GM23338 (cell line): ENCODE results near the gene BNIP5. TPM values are rescaled to one million over a fixed set of nuclear protein-coding genes. Genes with fewer than 3 reads are reported as not detected.
"Not testable (repeated sequence)": the region's sequence is repeated elsewhere in the genome, so short reads cannot be mapped to it uniquely, and the experiment has no call there.

Experiments used
- ATAC-seq: fragments of 200-7000 bp; cut with Tn5 transposase; 3 replicates; pipeline ENCODE4 v1.9.1; 2020
- DNase-seq: peaks from one replicate; pipeline ENCODE4 v3.0.0-alpha.2; 2015; ENCODE audit warnings: low spot score
- H2AFZ ChIP-seq: fragments of 200-600 bp; sonication (generic); 2 replicates; pipeline ENCODE4 v1.8.0; 2016; ENCODE audit warnings: antibody characterized with exemption, mild to moderate bottlenecking, moderate library complexity
- H3F3A ChIP-seq: fragments of 200-600 bp; sonication (generic); replicated peaks from 2 replicates; pipeline ENCODE4 v1.8.0; 2017; ENCODE audit warnings: antibody characterized with exemption, mixed run types, low read depth
- H3K27ac ChIP-seq: fragments of 200-600 bp; sonication (generic); 2 replicates; pipeline ENCODE4 v1.6.1; 2016; ENCODE audit warnings: low read depth
- H3K27me3 ChIP-seq: fragments of 200-600 bp; sonication (generic); 2 replicates; pipeline ENCODE4 v1.8.0; 2016; ENCODE audit warnings: mild to moderate bottlenecking, mixed run types, moderate library complexity; ENCODE audit not compliant: insufficient read depth
- H3K36me3 ChIP-seq: fragments of 200-600 bp; sonication (generic); 2 replicates; pipeline ENCODE4 v1.8.0; 2016; ENCODE audit warnings: mild to moderate bottlenecking; ENCODE audit not compliant: insufficient read depth
- H3K4me1 ChIP-seq: fragments of 200-600 bp; sonication (generic); 2 replicates; pipeline ENCODE4 v1.8.0; 2016; ENCODE audit warnings: mild to moderate bottlenecking, moderate library complexity; ENCODE audit not compliant: insufficient read depth
- H3K4me2 ChIP-seq: fragments of 200-600 bp; sonication (generic); 2 replicates; pipeline ENCODE4 v1.7.1; 2017; ENCODE audit warnings: mixed run types
- H3K4me3 ChIP-seq: fragments of 200-600 bp; sonication (generic); 2 replicates; pipeline ENCODE4 v1.6.1; 2016; ENCODE audit warnings: mixed run types
- H3K79me2 ChIP-seq: fragments of 200-600 bp; sonication (generic); replicated peaks from 2 replicates; pipeline ENCODE4 v1.8.0; 2017; ENCODE audit warnings: mild to moderate bottlenecking; ENCODE audit not compliant: insufficient read depth
- H3K9me2 ChIP-seq: fragments of 200-600 bp; sonication (generic); 2 replicates; pipeline ENCODE4 v1.8.0; 2017; ENCODE audit not compliant: insufficient read depth
- H4K20me1 ChIP-seq: fragments of 200-600 bp; sonication (generic); replicated peaks from 2 replicates; pipeline ENCODE4 v1.8.0; 2017; ENCODE audit warnings: mild to moderate bottlenecking; ENCODE audit not compliant: insufficient read depth
- H3K27ac Mint-ChIP-seq: 2 replicates; pipeline ENCODE4 v1.8.0; 2020; ENCODE audit warnings: inconsistent platforms, mild to moderate bottlenecking, moderate library complexity, mixed read lengths
- H3K27me3 Mint-ChIP-seq: 3 replicates; pipeline ENCODE4 v1.8.0; 2022; ENCODE audit warnings: low read depth, mild to moderate bottlenecking, moderate library complexity, mixed read lengths, inconsistent platforms; ENCODE audit not compliant: insufficient read depth, poor library complexity
- H3K36me3 Mint-ChIP-seq: 3 replicates; pipeline ENCODE4 v1.8.0; 2021; ENCODE audit warnings: low read depth, mild to moderate bottlenecking, inconsistent platforms, moderate library complexity, mixed read lengths
- H3K4me1 Mint-ChIP-seq: 3 replicates; pipeline ENCODE4 v1.8.0; 2020; ENCODE audit warnings: mild to moderate bottlenecking, inconsistent platforms, mixed read lengths
- H3K4me3 Mint-ChIP-seq: 3 replicates; pipeline ENCODE4 v1.8.0; 2021; ENCODE audit warnings: moderate library complexity, mild to moderate bottlenecking, inconsistent platforms, mixed read lengths
- H3K9me3 Mint-ChIP-seq: 3 replicates; pipeline ENCODE4 v1.8.0; 2020; ENCODE audit warnings: moderate library complexity, mild to moderate bottlenecking, inconsistent platforms, mixed read lengths
- CREB1 ChIP-seq: fragments of 250-450 bp; sonication (Bioruptor Pico); IDR thresholded peaks from 2 replicates; pipeline ENCODE4 v1.5.0; 2020; ENCODE audit warnings: low read depth, mild to moderate bottlenecking, moderate library complexity
- EZH2 ChIP-seq: fragments of 200-600 bp; sonication (generic); IDR thresholded peaks from one replicate; pipeline ENCODE4 v1.8.0; 2017; ENCODE audit warnings: antibody characterized with exemption, mild to moderate bottlenecking, low read depth; ENCODE audit not compliant: unreplicated experiment
- EZH2phosphoT487 ChIP-seq: fragments of 200-600 bp; sonication (generic); IDR thresholded peaks from one replicate; pipeline ENCODE4 v1.8.1; 2018; ENCODE audit warnings: antibody characterized with exemption; ENCODE audit not compliant: unreplicated experiment
- NANOG ChIP-seq: IDR thresholded peaks from 2 replicates; pipeline ENCODE4 v1.6.1; 2016; ENCODE audit warnings: antibody characterized with exemption, borderline replicate concordance
- POLR2AphosphoS5 ChIP-seq: IDR thresholded peaks from 2 replicates; pipeline ENCODE4 v1.6.1; 2016; ENCODE audit warnings: antibody characterized with exemption, low read depth
- REST ChIP-seq: IDR thresholded peaks from one replicate; pipeline ENCODE4 v1.6.1; 2018; ENCODE audit warnings: antibody characterized with exemption; ENCODE audit not compliant: unreplicated experiment
- ZNF114 ChIP-seq: fragments of 250-450 bp; sonication (Bioruptor Pico); IDR thresholded peaks from 2 replicates; pipeline ENCODE4 v1.5.0; 2020; ENCODE audit warnings: mild to moderate bottlenecking, moderate library complexity
- polyA plus RNA-seq: library from polyadenylated mRNA; unstranded; fragments of >200 nt; fragmentation: Nextera tagmentation; extraction: Ambion mirVana; gene quantifications from 2 replicates; pipeline ENCODE4 v1.2.1, GENCODE V29; 2016
- total RNA-seq: library from RNA; depleted of rRNA; stranded (reverse); fragments of >200 nt; shearing (Covaris generic); gene quantifications from 2 replicates; pipeline ENCODE4 v1.2.3, GENCODE V29; 2014
- TF ChIP-seq, protein P1 (sequence below): IDR thresholded peaks from 2 replicates; pipeline ENCODE4 v1.6.1; 2016; ENCODE audit warnings: antibody characterized with exemption
- TF ChIP-seq, protein P2 (sequence below): fragments of 250-450 bp; sonication (Bioruptor Pico); IDR thresholded peaks from 2 replicates; pipeline ENCODE4 v1.5.0; 2020; ENCODE audit warnings: mild to moderate bottlenecking, moderate library complexity
- TF ChIP-seq, protein P3 (sequence below), 2 experiments: fragments of 200-600 bp in 1 of 2; sonication (generic) in 1 of 2; conservative IDR thresholded peaks; 2 replicates each; pipeline versions ENCODE4 v1.5.1 to v1.6.1; 2016 to 2017; ENCODE audit warnings: antibody characterized with exemption in 2 of 2, low read depth in 2 of 2, mild to moderate bottlenecking in 2 of 2, moderate library complexity in 1 of 2

Gene BNIP5
- total and polyA plus RNA-seq, 2 experiments from 2014 or later = not detected

DNA sequence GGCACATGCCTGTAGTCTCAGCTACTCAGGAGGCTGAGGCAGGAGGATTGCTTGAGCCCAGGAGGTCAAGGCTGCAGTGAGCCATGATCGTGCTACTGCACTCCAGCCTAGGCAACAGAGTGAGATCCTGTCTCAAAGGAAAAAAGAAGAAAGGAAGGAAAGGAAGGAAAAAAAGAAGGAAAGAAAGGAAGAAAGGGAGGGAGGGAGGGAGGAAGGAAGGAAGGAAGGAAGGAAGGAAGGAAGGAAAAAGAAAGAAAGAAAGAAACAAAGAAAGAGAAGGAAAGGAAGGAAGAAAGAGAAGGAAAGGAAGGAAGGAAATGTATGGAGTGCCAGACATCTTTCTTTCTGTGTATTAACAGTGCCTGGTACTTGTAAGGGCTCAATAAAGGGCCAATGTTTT is 1.5 kb upstream of the BNIP5 start:
- ATAC-seq, DNase-seq: not testable (repeated sequence)
- peaks cover 15% of the 10 kb centered on the region for H3K27me3 Mint-ChIP-seq

DNA sequence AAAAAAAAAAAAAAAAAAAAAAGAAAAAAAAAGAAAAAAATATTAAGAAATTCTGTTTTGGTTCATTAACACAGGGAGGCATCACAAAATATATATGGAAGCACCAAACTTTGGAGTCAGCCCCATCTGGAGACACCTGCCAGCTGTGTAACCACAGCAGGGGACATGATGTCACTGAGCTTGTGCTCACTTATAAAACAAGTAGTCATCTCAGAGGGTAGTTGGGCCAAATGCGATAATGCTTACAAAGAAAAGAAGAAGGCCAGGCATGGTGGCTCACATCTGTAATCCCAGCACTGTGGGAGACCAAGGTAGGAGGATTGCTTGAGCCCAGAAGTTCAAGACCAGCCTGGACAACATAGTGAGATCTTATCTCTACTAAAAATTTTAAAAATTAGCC is 1.1 kb upstream of the BNIP5 start:
- H3K27me3 Mint-ChIP-seq = peaks cover 17% of the 10 kb centered on the region
- TF ChIP-seq CREB1 (CRISPR knock-in tag) = no peak
- no peak for TF ChIP-seq POLR2AphosphoS5
- no peak for TF ChIP-seq NANOG
- no peak for TF ChIP-seq REST
- TF ChIP-seq, protein P1, sequence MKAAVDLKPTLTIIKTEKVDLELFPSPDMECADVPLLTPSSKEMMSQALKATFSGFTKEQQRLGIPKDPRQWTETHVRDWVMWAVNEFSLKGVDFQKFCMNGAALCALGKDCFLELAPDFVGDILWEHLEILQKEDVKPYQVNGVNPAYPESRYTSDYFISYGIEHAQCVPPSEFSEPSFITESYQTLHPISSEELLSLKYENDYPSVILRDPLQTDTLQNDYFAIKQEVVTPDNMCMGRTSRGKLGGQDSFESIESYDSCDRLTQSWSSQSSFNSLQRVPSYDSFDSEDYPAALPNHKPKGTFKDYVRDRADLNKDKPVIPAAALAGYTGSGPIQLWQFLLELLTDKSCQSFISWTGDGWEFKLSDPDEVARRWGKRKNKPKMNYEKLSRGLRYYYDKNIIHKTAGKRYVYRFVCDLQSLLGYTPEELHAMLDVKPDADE = no peak
- TF ChIP-seq, protein P2, sequence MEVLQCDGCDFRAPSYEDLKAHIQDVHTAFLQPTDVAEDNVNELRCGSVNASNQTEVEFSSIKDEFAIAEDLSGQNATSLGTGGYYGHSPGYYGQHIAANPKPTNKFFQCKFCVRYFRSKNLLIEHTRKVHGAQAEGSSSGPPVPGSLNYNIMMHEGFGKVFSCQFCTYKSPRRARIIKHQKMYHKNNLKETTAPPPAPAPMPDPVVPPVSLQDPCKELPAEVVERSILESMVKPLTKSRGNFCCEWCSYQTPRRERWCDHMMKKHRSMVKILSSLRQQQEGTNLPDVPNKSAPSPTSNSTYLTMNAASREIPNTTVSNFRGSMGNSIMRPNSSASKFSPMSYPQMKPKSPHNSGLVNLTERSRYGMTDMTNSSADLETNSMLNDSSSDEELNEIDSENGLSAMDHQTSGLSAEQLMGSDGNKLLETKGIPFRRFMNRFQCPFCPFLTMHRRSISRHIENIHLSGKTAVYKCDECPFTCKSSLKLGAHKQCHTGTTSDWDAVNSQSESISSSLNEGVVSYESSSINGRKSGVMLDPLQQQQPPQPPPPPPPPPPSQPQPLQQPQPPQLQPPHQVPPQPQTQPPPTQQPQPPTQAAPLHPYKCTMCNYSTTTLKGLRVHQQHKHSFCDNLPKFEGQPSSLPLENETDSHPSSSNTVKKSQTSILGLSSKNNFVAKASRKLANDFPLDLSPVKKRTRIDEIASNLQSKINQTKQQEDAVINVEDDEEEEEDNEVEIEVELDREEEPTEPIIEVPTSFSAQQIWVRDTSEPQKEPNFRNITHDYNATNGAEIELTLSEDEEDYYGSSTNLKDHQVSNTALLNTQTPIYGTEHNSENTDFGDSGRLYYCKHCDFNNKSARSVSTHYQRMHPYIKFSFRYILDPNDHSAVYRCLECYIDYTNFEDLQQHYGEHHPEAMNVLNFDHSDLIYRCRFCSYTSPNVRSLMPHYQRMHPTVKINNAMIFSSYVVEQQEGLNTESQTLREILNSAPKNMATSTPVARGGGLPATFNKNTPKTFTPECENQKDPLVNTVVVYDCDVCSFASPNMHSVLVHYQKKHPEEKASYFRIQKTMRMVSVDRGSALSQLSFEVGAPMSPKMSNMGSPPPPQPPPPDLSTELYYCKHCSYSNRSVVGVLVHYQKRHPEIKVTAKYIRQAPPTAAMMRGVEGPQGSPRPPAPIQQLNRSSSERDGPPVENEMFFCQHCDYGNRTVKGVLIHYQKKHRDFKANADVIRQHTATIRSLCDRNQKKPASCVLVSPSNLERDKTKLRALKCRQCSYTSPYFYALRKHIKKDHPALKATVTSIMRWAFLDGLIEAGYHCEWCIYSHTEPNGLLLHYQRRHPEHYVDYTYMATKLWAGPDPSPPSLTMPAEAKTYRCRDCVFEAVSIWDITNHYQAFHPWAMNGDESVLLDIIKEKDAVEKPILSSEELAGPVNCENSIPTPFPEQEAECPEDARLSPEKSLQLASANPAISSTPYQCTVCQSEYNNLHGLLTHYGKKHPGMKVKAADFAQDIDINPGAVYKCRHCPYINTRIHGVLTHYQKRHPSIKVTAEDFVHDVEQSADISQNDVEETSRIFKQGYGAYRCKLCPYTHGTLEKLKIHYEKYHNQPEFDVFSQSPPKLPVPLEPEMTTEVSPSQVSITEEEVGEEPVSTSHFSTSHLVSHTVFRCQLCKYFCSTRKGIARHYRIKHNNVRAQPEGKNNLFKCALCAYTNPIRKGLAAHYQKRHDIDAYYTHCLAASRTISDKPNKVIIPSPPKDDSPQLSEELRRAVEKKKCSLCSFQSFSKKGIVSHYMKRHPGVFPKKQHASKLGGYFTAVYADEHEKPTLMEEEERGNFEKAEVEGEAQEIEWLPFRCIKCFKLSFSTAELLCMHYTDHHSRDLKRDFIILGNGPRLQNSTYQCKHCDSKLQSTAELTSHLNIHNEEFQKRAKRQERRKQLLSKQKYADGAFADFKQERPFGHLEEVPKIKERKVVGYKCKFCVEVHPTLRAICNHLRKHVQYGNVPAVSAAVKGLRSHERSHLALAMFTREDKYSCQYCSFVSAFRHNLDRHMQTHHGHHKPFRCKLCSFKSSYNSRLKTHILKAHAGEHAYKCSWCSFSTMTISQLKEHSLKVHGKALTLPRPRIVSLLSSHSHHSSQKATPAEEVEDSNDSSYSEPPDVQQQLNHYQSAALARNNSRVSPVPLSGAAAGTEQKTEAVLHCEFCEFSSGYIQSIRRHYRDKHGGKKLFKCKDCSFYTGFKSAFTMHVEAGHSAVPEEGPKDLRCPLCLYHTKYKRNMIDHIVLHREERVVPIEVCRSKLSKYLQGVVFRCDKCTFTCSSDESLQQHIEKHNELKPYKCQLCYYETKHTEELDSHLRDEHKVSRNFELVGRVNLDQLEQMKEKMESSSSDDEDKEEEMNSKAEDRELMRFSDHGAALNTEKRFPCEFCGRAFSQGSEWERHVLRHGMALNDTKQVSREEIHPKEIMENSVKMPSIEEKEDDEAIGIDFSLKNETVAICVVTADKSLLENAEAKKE = no peak
- TF ChIP-seq, protein P3, sequence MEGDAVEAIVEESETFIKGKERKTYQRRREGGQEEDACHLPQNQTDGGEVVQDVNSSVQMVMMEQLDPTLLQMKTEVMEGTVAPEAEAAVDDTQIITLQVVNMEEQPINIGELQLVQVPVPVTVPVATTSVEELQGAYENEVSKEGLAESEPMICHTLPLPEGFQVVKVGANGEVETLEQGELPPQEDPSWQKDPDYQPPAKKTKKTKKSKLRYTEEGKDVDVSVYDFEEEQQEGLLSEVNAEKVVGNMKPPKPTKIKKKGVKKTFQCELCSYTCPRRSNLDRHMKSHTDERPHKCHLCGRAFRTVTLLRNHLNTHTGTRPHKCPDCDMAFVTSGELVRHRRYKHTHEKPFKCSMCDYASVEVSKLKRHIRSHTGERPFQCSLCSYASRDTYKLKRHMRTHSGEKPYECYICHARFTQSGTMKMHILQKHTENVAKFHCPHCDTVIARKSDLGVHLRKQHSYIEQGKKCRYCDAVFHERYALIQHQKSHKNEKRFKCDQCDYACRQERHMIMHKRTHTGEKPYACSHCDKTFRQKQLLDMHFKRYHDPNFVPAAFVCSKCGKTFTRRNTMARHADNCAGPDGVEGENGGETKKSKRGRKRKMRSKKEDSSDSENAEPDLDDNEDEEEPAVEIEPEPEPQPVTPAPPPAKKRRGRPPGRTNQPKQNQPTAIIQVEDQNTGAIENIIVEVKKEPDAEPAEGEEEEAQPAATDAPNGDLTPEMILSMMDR (conservative IDR thresholded peaks at IDR 0.05; ENCODE audit: low read depth in 2 of 2) = no peak
- no peak for TF ChIP-seq EZH2phosphoT487
- no peak for TF ChIP-seq EZH2
- no peak for TF ChIP-seq ZNF114 (CRISPR knock-in tag)

More for the DNA sequence above, 1.5 kb upstream of the BNIP5 start:
- not testable (repeated sequence) for H3K4me3 ChIP-seq, H3F3A ChIP-seq, H3K4me2 ChIP-seq, H3K79me2 ChIP-seq, H3K27ac ChIP-seq, H3K36me3 ChIP-seq, H3K9me3 Mint-ChIP-seq, H3K36me3 Mint-ChIP-seq, H2AFZ ChIP-seq, H3K4me1 ChIP-seq, H3K27ac Mint-ChIP-seq, H3K4me3 Mint-ChIP-seq, H3K9me2 ChIP-seq, H4K20me1 ChIP-seq
- H3K27me3 ChIP-seq = peaks cover 10% of the 10 kb centered on the region
- H3K4me1 Mint-ChIP-seq = peaks cover 19% of the 10 kb centered on the region

More for the DNA sequence above, 1.1 kb upstream of the BNIP5 start:
- Histone ChIP-seq H4K20me1 (no peaks in the 10 kb centered on the region), H3K27me3 (peaks cover 10% of the 10 kb centered on the region), H3K4me2 (no peak overlapping the region), H3K36me3 (no peaks in the 10 kb centered on the region), H2AFZ (no peak overlapping the region), H3K4me3 (no peak overlapping the region), H3K4me1 (no peaks in the 10 kb centered on the region), H3K9me2 (no peaks in the 10 kb centered on the region), H3F3A (0 out of 2 replicates have a peak, but pooled peaks cover 5% of the 10 kb centered on the region), H3K27ac (no peak overlapping the region), H3K79me2 (no peaks in the 10 kb centered on the region)
- no peaks in the 10 kb centered on the region for H3K36me3 Mint-ChIP-seq
- H3K27ac Mint-ChIP-seq = no peak overlapping the region
- no peak for ATAC-seq
- H3K9me3 Mint-ChIP-seq = no peaks in the 10 kb centered on the region
- H3K4me3 Mint-ChIP-seq = no peak overlapping the region
- peaks cover 19% of the 10 kb centered on the region for H3K4me1 Mint-ChIP-seq
- no peak for DNase-seq
